GM19463 (cell line): ENCODE measurements around the gene ADGRB2.

Experiments
- ATAC-seq: cut with Tn5 transposase; IDR thresholded peaks from one replicate; pipeline ENCODE4 v1.9.1; 2021; ENCODE audit warnings: mild to moderate bottlenecking, moderate library complexity; ENCODE audit not compliant: unreplicated experiment

The ADGRB2 gene

GRCh38 chr1:31782421-31783410 lies 18.6 kb upstream of the ADGRB2 start:
- ATAC-seq, result no peak

- ATAC-seq, result no peak
Measured at GRCh38 chr1:31781756-31782371, 17.7 kb upstream of the ADGRB2 start.

- ATAC-seq, result no peak
Measured at GRCh38 chr1:31781138-31781755, 17.1 kb upstream of the ADGRB2 start.

GRCh38 chr1:31780632-31781031 lies 16.5 kb upstream of the ADGRB2 start:
- ATAC-seq, result no peak

GRCh38 chr1:31779687-31780086 lies 15.5 kb upstream of the ADGRB2 start:
- ATAC-seq, result no peak

GRCh38 chr1:31778763-31779488 lies 14.8 kb upstream of the ADGRB2 start:
- no peak for ATAC-seq

GRCh38 chr1:31776516-31776915 lies 12.4 kb upstream of the ADGRB2 start:
- no peak for ATAC-seq

- no peak for ATAC-seq
Measured at GRCh38 chr1:31776032-31776431, 11.9 kb upstream of the ADGRB2 start.

- ATAC-seq, result no peak
Measured at GRCh38 chr1:31775210-31775999, 11.3 kb upstream of the ADGRB2 start.

- ATAC-seq, result no peak
Measured at GRCh38 chr1:31774495-31774894, 10.4 kb upstream of the ADGRB2 start.

- ATAC-seq, result no peak
Measured at GRCh38 chr1:31773861-31774260, 9.7 kb upstream of the ADGRB2 start.

- no peak for ATAC-seq
Measured at GRCh38 chr1:31772669-31773248, 8.6 kb upstream of the ADGRB2 start.

GRCh38 chr1:31771891-31772668 lies 7.9 kb upstream of the ADGRB2 start:
- ATAC-seq, result no peak

GRCh38 chr1:31769720-31770390 lies 5.7 kb upstream of the ADGRB2 start:
- no peak for ATAC-seq

- no peak for ATAC-seq
Measured at GRCh38 chr1:31768939-31769704, 5.0 kb upstream of the ADGRB2 start.

- no peak for ATAC-seq
Measured at GRCh38 chr1:31768407-31768907, 4.3 kb upstream of the ADGRB2 start.

- no peak for ATAC-seq
Measured at GRCh38 chr1:31767225-31767624, 3.1 kb upstream of the ADGRB2 start.

- no peak for ATAC-seq
Measured at GRCh38 chr1:31765516-31765915, 1.4 kb upstream of the ADGRB2 start.
